ENCODE data around the gene SLC34A3.

SLC34A3 gene

GRCh38 chr9:137230705-137231371 is at the start of gene SLC34A3:
SLC34A3 (plus strand) TSS chr9:137230901; CDS start chr9:137231703, 802 bp downstream.
- DNase-seq (ENCODE audit: extremely low spot score): no peak
- TF ChIP-seq FOXK2 (IDR thresholded peaks at IDR 0.05): no peak
- no peak for TF ChIP-seq TARDBP (IDR thresholded peaks at IDR 0.05)
- no peak for TF ChIP-seq HDGF (IDR thresholded peaks at IDR 0.05; ENCODE audit: borderline replicate concordance)
- no peak for TF ChIP-seq ELF4 (IDR thresholded peaks at IDR 0.05)
- no peak for TF ChIP-seq CTBP1 (IDR thresholded peaks at IDR 0.05; ENCODE audit: borderline replicate concordance)
- TF ChIP-seq, protein P1, sequence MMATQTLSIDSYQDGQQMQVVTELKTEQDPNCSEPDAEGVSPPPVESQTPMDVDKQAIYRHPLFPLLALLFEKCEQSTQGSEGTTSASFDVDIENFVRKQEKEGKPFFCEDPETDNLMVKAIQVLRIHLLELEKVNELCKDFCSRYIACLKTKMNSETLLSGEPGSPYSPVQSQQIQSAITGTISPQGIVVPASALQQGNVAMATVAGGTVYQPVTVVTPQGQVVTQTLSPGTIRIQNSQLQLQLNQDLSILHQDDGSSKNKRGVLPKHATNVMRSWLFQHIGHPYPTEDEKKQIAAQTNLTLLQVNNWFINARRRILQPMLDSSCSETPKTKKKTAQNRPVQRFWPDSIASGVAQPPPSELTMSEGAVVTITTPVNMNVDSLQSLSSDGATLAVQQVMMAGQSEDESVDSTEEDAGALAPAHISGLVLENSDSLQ (IDR thresholded peaks at IDR 0.05): no peak
- TF ChIP-seq SUZ12 (IDR thresholded peaks at IDR 0.05): no peak
- TF ChIP-seq FOXA1 (IDR thresholded peaks at IDR 0.05): no peak
- no peak for TF ChIP-seq LEF1 (IDR thresholded peaks at IDR 0.05; ENCODE audit: borderline replicate concordance)
- no peak for TF ChIP-seq SP1 (IDR thresholded peaks at IDR 0.05)
- no peak for TF ChIP-seq FOXM1 (IDR thresholded peaks at IDR 0.05; ENCODE audit: borderline replicate concordance)
- CTCF ChIA-PET: no interaction called here
- POLR2A ChIA-PET: no interaction called here

- DNase-seq (ENCODE audit: extremely low spot score): no peak
- CTCF ChIA-PET: no interaction called here
Measured at GRCh38 chr9:137181680-137182079, 49.0 kb upstream of the SLC34A3 start.

GRCh38 chr9:137182836-137183235 is 47.9 kb upstream of the SLC34A3 start:
- no peak for DNase-seq (ENCODE audit: extremely low spot score)
- TF ChIP-seq ZNF384 (IDR thresholded peaks at IDR 0.05) (no peak), TARDBP (IDR thresholded peaks at IDR 0.05) (no peak), FOXK2 (IDR thresholded peaks at IDR 0.05) (no peak), FOXM1 (IDR thresholded peaks at IDR 0.05; ENCODE audit: borderline replicate concordance) (no peak), SUZ12 (IDR thresholded peaks at IDR 0.05) (no peak), LEF1 (IDR thresholded peaks at IDR 0.05; ENCODE audit: borderline replicate concordance) (no peak), FOXA1 (IDR thresholded peaks at IDR 0.05) (no peak), ELF4 (IDR thresholded peaks at IDR 0.05) (no peak), CTBP1 (IDR thresholded peaks at IDR 0.05; ENCODE audit: borderline replicate concordance) (no peak), SP1 (IDR thresholded peaks at IDR 0.05) (no peak), HDGF (IDR thresholded peaks at IDR 0.05; ENCODE audit: borderline replicate concordance) (no peak), BHLHE40 (IDR thresholded peaks at IDR 0.05; ENCODE audit: borderline replicate concordance) (no peak)
- TF ChIP-seq, protein P1 (IDR thresholded peaks at IDR 0.05): no peak
- ChIA-PET POLR2A (no interaction called here), CTCF (no interaction called here)

More at GRCh38 chr9:137181680-137182079, 49.0 kb upstream of the SLC34A3 start:
- TF ChIP-seq SUZ12 (IDR thresholded peaks at IDR 0.05) (no peak), ELF4 (IDR thresholded peaks at IDR 0.05) (no peak), FOXA1 (IDR thresholded peaks at IDR 0.05) (no peak), ARNT (IDR thresholded peaks at IDR 0.05) (no peak), L3MBTL2 (conservative IDR thresholded peaks at IDR 0.05) (no peak), NFRKB (IDR thresholded peaks at IDR 0.05) (no peak), LEF1 (IDR thresholded peaks at IDR 0.05; ENCODE audit: borderline replicate concordance) (no peak), FOXK2 (IDR thresholded peaks at IDR 0.05) (no peak), ZNF384 (IDR thresholded peaks at IDR 0.05) (no peak), CTBP1 (IDR thresholded peaks at IDR 0.05; ENCODE audit: borderline replicate concordance) (no peak), BHLHE40 (IDR thresholded peaks at IDR 0.05; ENCODE audit: borderline replicate concordance) (no peak), FOXM1 (IDR thresholded peaks at IDR 0.05; ENCODE audit: borderline replicate concordance) (no peak), HDGF (IDR thresholded peaks at IDR 0.05; ENCODE audit: borderline replicate concordance) (no peak), TARDBP (IDR thresholded peaks at IDR 0.05) (no peak)
- POLR2A ChIA-PET: no interaction called here

- no peak for DNase-seq (ENCODE audit: extremely low spot score)
- CTCF ChIA-PET: no interaction called here
- no peak for TF ChIP-seq BHLHE40 (IDR thresholded peaks at IDR 0.05; ENCODE audit: borderline replicate concordance)
- POLR2A ChIA-PET: no interaction called here
Measured at GRCh38 chr9:137183980-137184595, 46.6 kb upstream of the SLC34A3 start.

GRCh38 chr9:137184881-137185660 is 45.6 kb upstream of the SLC34A3 start:
- CTCF ChIA-PET: no interaction called here

More at GRCh38 chr9:137184881-137185660, 45.6 kb upstream of the SLC34A3 start:
- no peak for TF ChIP-seq ZNF384 (IDR thresholded peaks at IDR 0.05)
- no peak for TF ChIP-seq CTBP1 (IDR thresholded peaks at IDR 0.05; ENCODE audit: borderline replicate concordance)
- TF ChIP-seq, protein P1 (IDR thresholded peaks at IDR 0.05): no peak
- no peak for TF ChIP-seq SP1 (IDR thresholded peaks at IDR 0.05)
- no peak for TF ChIP-seq FOXA1 (IDR thresholded peaks at IDR 0.05)
- TF ChIP-seq ELF4 (IDR thresholded peaks at IDR 0.05): no peak
- TF ChIP-seq TARDBP (IDR thresholded peaks at IDR 0.05): no peak
- no peak for TF ChIP-seq HDGF (IDR thresholded peaks at IDR 0.05; ENCODE audit: borderline replicate concordance)
- no peak for TF ChIP-seq SUZ12 (IDR thresholded peaks at IDR 0.05)
- TF ChIP-seq L3MBTL2 (conservative IDR thresholded peaks at IDR 0.05): no peak
- no peak for TF ChIP-seq ARNT (IDR thresholded peaks at IDR 0.05)
- POLR2A ChIA-PET: no interaction called here
- no peak for DNase-seq (ENCODE audit: extremely low spot score)
